ENCODE data around the gene ADGRF1. TPM values are rescaled to one million over a fixed set of nuclear protein-coding genes. Genes with fewer than 3 reads are reported as not detected.

Gene ADGRF1
- total RNA-seq, 1 donor from 2014 or later, result 0.05 TPM

DNA sequence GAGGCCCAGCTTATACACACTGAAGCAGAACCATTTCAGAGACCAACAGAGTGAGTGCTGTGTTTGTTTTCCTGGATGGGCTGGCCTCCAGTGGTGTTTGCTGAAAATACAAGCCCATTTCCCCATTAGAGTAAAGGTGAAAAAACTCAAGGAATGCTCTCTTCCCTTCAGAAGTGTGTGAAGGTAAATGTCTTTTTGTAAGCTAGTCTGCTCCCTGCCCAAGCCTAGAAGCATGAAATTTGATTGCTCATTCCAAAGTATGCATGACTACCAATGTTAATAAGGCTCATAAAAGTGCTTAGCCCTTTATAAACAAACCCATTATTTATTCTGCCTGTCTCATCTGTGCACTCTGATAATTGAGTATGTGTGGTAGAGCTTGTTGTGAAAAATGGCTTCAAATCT lies 59.1 kb downstream of the ADGRF1 start:
- no peak for DNase-seq (ENCODE audit: low read depth)

DNA sequence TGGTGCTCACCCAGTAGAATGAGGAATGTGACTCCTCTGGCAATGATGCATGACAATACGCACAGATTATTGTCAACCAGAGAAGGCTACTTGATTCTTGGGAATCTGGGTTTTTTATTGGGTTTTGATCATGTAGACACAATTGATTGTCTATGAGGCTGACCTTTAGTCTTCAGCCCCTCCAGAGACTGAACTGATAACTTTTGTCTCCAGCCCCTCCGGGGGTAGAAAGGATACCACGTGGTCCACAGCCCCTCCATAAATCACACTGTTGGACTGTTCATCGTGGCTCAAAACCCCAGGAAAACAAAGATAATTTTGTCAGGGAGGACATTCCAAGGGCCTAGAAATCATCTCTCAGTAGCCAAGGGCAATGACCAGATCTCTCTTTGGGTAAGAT lies 62.9 kb downstream of the ADGRF1 start:
- DNase-seq (ENCODE audit: low read depth), result no peak

DNA sequence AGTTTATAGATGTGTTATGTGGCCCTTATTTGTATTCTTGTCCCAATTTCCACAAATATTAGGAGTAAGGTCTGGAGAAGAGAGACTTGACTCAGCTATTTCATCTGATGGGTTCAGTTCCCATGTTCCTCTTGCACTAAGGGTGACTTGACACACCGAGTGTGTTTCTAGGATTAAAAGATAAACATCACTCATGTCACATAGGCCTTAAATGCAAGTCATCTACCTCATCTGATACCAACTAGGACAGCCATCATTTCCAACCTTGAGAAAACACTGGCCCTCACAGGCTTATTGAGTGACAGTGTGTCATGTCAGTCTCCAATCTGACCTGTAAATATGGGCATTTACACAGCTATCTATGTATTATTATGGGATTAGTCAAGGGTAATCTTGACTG lies 67.3 kb downstream of the ADGRF1 start:
- DNase-seq (ENCODE audit: low read depth), result no peak

DNA sequence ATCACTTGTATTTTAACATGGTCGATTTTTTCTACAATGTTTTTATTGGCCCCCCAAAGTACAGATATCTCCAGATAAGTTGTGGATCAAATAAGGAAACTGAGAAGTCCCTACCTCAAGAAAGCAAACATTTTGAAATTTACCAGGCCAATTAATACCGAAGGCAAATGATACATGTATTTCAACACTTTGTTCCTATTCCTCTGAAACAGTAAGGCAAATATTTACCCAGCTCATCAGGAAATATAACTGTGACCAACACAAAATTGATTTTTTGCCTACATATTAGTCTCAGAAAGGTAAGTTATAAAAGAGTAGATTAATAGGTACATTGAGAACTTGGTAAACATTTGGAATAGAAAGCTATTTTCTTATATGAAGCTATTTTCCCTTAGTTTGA lies 69.1 kb downstream of the ADGRF1 start:
- no peak for DNase-seq (ENCODE audit: low read depth)

DNA sequence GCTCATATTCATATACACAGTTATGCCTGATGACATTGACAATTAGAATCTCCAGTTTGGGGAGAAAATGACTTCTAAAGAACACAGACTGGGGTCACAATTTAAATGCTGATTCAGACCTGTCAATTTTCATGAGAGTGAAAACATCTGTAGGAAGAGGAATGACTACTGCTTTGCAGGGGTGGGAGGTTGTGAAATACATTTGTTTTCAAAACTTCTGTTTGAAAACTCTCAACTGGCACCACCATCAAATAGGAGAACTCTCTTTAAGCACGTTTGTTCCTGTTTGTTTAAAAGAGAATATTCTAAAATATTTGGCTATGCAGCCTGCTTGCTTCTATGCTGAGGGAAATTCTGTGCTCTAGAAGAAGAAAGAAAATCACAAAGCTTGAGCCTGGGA lies 69.6 kb downstream of the ADGRF1 start:
- no peak for DNase-seq (ENCODE audit: low read depth)

DNA sequence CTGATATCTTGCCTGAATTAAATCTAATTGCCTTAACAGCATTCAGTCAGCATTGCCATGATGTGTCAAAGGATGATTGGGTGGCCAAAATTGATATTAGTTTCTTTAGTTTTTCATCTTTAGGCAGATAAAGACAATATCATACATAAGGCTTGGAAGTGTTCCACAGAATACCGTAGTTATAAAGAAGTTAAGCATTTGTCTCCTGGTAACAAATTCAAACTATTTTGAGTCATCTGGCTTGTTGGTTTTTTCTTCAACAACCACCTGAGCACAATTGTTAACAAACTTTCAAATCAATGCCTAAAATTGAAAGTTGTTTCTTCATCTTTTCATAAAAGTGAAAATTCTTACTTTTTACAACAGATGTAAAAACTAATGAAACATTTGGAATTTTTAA lies 72.9 kb downstream of the ADGRF1 start:
- no peak for DNase-seq (ENCODE audit: low read depth)

DNA sequence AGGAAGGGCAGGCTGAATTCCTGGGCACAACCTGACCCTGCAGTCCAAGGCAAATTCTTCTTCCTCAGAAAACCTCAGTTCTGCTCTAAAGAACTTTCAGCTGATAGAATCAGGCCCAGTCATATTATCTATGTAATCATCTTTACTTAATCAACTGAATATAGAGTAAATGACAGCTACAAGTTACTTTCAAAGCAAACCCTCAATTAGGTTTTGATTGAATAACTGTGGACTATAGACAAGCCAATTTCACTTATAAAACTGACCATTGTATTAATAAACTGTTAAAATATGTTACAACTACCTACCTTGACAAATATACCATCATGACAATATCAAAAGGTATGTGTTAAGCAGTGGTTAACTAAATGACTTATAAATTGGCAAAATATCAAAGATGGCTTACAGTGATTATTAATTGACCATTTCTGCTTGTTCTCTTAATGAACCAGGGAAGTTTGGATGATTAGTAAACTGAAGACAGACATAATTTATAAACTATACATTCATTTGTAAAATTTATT lies 74.2 kb downstream of the ADGRF1 start:
- no peak for DNase-seq (ENCODE audit: low read depth)

DNA sequence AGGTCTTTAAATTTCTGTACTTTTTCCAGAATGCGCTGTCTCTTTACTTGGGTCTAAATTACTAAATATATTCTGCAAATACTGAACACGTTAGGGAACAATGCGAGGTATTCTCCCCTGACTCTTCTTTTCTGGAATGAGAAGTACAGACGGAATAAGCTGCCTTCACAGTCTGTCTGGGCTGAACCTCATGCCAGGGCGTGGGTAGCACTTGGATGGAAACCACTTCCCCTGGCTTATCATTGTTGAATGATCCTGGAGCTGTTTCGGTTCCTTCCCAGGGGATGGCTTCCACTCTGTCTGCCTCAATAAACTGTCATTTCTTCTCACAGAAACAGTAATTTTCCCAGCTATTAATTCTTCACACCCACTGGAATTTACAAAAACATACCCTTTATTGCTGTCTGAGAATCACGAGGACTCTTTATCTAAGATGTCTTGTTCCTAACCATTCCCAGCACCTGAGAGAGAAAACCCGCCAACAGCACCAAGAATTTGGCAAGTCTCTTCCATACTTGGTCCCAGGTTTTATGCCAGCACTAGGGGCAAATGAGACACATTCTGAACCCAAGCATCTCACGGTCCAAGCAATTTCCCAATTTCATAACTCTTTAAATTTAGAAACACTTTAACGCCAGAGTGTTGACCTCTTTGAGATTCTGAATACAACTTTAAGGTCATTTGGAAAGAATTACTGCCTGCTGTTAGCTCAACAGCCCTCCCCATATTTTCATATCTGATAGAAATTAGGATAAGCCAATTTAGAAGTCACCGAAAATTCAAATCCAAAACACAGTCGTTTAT lies 77.2 kb downstream of the ADGRF1 start:
- peak; percentile 14 for DNase-seq (ENCODE audit: low read depth)

DNA sequence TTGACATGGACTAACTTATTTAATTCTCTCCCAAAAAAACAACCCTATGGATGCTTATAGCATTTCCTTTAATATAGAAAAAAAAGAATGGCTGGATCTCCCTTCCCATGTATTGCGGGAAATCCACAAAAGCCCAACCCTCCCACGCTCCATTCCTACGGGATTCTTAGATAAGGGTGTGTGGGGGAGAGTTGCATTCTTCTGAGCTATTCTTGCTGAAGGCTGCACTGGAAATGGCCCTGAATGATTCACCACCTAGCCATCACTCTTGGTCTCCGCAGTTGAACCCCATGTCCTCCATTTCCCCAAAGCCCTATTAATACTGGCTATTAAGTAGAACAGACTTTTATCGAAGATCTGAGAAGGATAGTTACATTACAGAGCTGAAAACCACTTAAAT lies 78.5 kb downstream of the ADGRF1 start:
- peak; percentile 44 for DNase-seq (ENCODE audit: low read depth)

DNA sequence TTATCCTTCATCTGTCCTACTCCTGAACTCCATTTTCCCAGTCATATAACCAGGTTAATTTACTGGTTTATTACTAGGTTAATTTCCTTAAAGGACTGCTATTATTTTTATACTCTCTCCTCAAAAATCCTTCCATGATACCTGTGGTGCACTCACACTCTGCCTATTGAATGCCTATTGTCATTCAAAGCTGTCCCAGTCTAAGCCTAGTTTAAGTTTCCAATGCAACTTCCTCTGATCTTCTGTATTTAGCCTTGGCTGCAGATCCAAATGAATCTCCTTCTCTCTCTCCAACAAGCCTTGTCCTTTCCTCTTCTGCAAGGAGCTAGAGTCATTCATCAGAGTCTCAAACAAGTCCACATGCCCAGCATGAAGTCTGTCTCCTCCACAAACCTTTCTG lies 79.1 kb downstream of the ADGRF1 start:
- DNase-seq (ENCODE audit: low read depth), result no peak

DNA sequence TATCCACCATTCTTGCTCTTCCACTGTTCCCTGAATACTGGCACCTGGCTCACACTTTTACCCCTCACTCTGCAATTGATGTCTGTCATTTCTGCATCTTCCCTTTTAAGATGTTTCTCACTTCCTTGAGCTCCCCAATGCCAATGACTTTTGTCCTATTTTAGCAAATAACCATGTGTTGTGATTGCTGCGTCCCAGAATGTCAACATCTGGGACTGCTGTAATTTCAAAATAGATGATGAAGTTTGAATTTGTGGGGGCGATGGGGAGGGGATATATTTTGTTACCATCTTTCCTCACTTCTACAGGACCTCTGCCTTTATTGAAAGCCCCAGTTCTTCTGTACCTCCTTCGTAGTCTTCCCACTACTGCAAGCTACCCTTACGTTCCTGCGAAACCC lies 80.4 kb downstream of the ADGRF1 start:
- DNase-seq (ENCODE audit: low read depth), result no peak

DNA sequence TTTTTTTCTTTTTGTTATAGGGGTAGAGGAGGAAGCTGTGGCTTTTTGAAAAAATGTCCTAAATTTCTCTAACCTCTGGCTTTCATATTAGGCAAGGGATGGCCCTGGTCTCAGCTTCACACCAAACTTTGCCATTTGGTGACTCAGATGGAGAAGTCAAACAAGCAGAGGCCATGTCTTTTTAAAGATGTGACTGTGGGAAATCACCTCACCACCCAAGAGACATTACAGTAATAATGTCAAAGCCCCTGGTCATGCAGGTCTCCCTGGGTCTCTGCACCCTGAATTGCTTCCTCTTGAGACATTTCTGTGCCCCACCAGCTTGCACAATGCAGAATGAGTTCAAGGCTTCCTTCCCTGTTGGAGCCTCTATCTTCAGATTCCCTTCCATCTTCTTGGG lies 80.9 kb downstream of the ADGRF1 start:
- DNase-seq (ENCODE audit: low read depth), result no peak

DNA sequence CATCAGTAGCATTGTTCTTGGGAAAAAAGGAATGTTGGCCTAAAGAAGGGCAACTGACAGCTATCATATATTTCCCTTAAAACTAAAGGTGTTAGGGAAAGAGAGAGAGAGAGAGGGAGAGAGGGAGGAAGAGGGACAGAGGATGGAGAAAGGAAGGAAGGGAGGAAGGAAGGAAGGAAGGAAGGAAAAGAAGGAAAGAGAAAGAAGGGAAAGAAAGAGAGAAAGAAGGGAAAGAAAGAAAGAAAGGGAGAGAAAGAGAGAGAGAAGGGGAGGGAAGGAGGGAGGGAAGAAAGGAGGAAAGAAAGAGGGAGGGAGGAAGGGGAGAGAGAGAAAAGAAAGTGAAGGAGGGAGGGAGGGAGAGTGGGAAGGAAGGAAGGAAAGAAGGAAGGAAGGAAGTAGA lies 82.7 kb downstream of the ADGRF1 start:
- DNase-seq (ENCODE audit: low read depth), result no peak

DNA sequence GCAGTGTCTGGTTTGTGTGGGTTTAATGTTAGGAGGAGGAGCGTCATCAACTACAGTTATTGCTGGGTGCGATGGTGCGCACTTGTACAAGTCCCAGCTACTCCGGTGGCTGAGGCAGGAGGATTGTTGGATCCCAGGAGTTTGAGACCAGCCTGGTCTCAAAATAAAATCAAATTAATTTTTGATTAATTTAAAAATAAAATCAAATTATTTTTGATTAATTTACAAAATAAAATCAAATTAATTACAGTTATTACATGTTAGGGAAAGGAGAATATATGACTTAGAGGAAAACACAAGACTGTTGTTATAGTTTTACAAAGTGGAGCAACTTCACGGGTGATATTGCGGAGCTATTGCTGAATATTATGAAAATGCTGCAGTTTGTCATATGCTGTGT lies 85.7 kb downstream of the ADGRF1 start:
- no peak for DNase-seq (ENCODE audit: low read depth)

DNA sequence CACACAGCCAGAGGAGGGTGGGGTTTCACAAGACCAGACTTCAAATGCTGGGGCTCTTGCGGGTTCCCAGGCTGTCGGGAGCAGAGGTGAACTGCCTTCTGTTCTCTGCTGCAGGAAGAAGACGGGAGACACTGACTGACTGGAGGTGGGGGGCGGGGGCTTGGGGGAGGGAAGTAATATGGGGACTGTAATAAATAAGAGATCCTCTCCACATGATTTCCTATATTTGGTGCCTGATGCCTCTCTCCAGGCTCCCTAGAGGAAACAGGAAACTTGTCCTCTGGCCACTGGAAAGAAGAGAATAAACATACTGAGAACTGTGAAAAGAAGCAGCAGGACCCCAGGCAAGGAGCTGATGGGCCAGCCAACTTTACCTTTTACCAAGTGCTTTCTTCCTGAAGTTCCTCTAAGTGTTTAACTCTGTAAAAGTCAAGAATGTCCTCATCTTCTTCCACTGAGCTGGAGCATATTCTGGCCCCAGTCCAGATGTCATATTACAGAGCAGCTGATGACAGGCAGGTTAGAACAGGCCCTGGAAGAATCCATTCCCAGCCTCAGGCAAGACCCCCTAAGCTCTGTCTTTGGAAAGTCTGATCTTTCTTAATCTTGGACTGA lies 87.2 kb downstream of the ADGRF1 start:
- peak; percentile 34 for DNase-seq (ENCODE audit: low read depth)

DNA sequence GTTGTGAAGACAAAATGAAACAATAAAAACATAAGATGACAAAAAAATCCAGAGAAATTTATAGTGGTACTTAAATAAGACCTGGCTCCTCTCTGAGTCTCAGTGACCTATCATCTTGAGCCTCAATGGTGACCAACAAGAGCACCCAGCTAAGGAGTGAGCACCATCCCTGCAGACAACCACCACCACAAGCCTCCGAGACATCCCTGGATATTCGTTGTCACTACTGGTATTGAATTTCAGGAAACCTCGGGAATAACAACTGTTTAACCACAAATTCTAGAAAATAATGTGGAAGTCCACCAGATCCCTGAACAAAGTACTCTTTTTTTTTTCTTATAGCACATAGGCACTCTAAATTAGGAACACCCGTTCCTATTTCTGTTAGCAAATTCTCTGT lies 88.2 kb downstream of the ADGRF1 start:
- peak; percentile 57 for DNase-seq (ENCODE audit: low read depth)

DNA sequence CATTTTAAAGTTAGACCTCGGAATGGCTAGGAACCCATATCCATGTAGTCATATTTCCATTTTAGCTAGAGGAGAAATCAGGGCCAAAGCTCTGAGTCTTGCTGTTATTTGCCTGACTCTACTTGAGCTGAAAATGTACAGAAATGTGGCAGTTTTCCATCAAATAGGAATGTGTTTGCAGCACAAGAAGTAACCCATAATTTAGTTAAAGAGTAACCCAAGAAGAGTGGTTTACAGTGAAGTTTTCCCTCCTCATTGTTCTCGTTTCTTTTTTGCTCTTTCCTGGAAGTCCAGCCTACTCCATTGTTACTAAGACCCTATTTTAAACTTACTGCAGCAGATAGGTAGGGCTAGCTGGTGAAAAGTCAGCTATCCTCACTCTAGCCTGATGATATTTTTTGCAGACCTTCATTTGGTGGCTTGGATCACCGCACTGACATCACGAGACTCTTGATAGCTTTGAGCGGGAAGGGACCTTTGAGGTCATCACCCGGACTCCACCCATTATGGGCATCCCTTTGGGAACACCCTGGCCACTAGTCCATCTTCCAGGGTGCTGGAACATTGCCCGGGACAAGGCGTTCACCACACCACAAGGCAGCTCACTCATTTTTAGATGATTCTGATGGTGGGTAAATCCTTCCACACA lies 92.4 kb downstream of the ADGRF1 start:
- DNase-seq (ENCODE audit: low read depth), result peak; percentile 50

DNA sequence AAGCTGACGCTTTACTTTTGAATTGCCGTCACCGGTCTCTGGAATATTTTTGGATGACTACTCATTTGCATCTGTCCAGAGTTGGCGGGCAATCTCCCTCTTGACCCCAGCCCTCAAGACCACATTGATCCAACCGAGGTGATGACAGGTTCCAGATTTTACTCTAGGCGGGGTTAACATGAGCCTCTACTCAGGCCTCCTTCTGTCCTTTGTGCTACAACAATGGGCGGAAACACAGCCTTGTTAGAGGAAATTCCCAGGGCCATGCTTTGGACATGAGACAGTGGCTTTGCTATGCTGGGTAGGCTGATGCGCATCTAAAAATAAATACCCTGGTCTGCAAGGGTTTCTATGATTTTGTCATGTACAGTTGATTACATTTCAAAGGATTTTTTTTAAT lies 93.4 kb downstream of the ADGRF1 start:
- DNase-seq (ENCODE audit: low read depth), result peak; percentile 83
